HFFc6 (cell line): ENCODE data around the gene PPP1R37. TPM values are rescaled to one million over a fixed set of nuclear protein-coding genes. Genes with fewer than 3 reads are reported as not detected.

ENCODE experiments used
- DNase-seq: peaks from one replicate; pipeline ENCODE4 v3.0.0-alpha.2; 2018
- H3K27ac Mint-ChIP-seq: 2 replicates; pipeline ENCODE4 v1.8.0; 2020; ENCODE audit warnings: mild to moderate bottlenecking, mixed read lengths
- H3K27me3 Mint-ChIP-seq: 2 replicates; pipeline ENCODE4 v1.8.0; 2021; ENCODE audit warnings: mild to moderate bottlenecking, moderate library complexity, mixed read lengths; ENCODE audit not compliant: insufficient read depth
- H3K36me3 Mint-ChIP-seq: 2 replicates; pipeline ENCODE4 v1.8.0; 2021; ENCODE audit warnings: low read depth, mixed read lengths
- H3K4me1 Mint-ChIP-seq: 2 replicates; pipeline ENCODE4 v1.8.0; 2020; ENCODE audit warnings: low read depth, mixed read lengths
- H3K4me3 Mint-ChIP-seq: 2 replicates; pipeline ENCODE4 v1.8.0; 2020; ENCODE audit warnings: mild to moderate bottlenecking, moderate library complexity, mixed read lengths
- H3K9me3 Mint-ChIP-seq: 2 replicates; pipeline ENCODE4 v1.8.0; 2020; ENCODE audit warnings: mild to moderate bottlenecking, mixed read lengths
- CTCF ChIP-seq: fragments of 200-600 bp; sonication (generic); IDR thresholded peaks from 2 replicates; pipeline ENCODE4 v1.5.0; 2021; ENCODE audit warnings: antibody characterized with exemption, mild to moderate bottlenecking
- total RNA-seq, 6 experiments: library from RNA; stranded (reverse); fragmentation: NEBNext Ultra II Directional; extraction: Animal tissue kit (Norgen Biotek cat#: 25700); gene quantifications; 2 replicates in 1 of 6; 3 replicates in 5 of 6; pipeline ENCODE4 v1.2.3, GENCODE V29; 2021

PPP1R37 gene
- total RNA-seq, 6 experiments from 2014 or later = 20.4 to 27.4 (median 21.6) TPM

- peaks cover 19% of the 10 kb centered on the region for H3K27me3 Mint-ChIP-seq
- no peak overlapping the region for H3K4me3 Mint-ChIP-seq
- TF ChIP-seq CTCF = no peak
- no peaks in the 10 kb centered on the region for H3K9me3 Mint-ChIP-seq
- DNase-seq = no peak
- no peak overlapping the region for H3K27ac Mint-ChIP-seq
- peaks cover 11% of the 10 kb centered on the region for H3K4me1 Mint-ChIP-seq
- H3K36me3 Mint-ChIP-seq = no peaks in the 10 kb centered on the region
Measured at GRCh38 chr19:45156011-45156630, 63.1 kb downstream of the PPP1R37 start.

- DNase-seq = no peak
- Mint-ChIP-seq H3K27ac (no peak overlapping the region), H3K9me3 (no peaks in the 10 kb centered on the region), H3K27me3 (peaks cover 16% of the 10 kb centered on the region), H3K4me1 (peaks cover 11% of the 10 kb centered on the region), H3K4me3 (no peak overlapping the region), H3K36me3 (no peaks in the 10 kb centered on the region)
- TF ChIP-seq CTCF = no peak
Measured at GRCh38 chr19:45156751-45157150, 63.8 kb downstream of the PPP1R37 start.

- no peaks in the 10 kb centered on the region for H3K36me3 Mint-ChIP-seq
- TF ChIP-seq CTCF = no peak
- H3K27me3 Mint-ChIP-seq = peaks cover 11% of the 10 kb centered on the region
- H3K27ac Mint-ChIP-seq = no peak overlapping the region
- H3K4me3 Mint-ChIP-seq = no peak overlapping the region
- H3K9me3 Mint-ChIP-seq = no peaks in the 10 kb centered on the region
- no peak for DNase-seq
- peaks cover 10% of the 10 kb centered on the region for H3K4me1 Mint-ChIP-seq
Measured at GRCh38 chr19:45158503-45159209, 65.7 kb downstream of the PPP1R37 start.

GRCh38 chr19:45159210-45159970 lies 66.4 kb downstream of the PPP1R37 start:
- DNase-seq = no peak
- TF ChIP-seq CTCF = no peak
- H3K27ac Mint-ChIP-seq = no peak overlapping the region
- H3K4me3 Mint-ChIP-seq = no peak overlapping the region
- H3K27me3 Mint-ChIP-seq = peaks cover 10% of the 10 kb centered on the region
- no peaks in the 10 kb centered on the region for H3K36me3 Mint-ChIP-seq
- H3K9me3 Mint-ChIP-seq = no peaks in the 10 kb centered on the region
- H3K4me1 Mint-ChIP-seq = peaks cover 3% of the 10 kb centered on the region

- no peaks in the 10 kb centered on the region for H3K9me3 Mint-ChIP-seq
- peaks cover 7% of the 10 kb centered on the region for H3K27me3 Mint-ChIP-seq
- no peak for DNase-seq
- H3K27ac Mint-ChIP-seq = no peak overlapping the region
- no peak overlapping the region for H3K4me3 Mint-ChIP-seq
- H3K4me1 Mint-ChIP-seq = no peaks in the 10 kb centered on the region
- no peak for TF ChIP-seq CTCF
- H3K36me3 Mint-ChIP-seq = no peaks in the 10 kb centered on the region
Measured at GRCh38 chr19:45159971-45160324, 67.0 kb downstream of the PPP1R37 start.
